ENCODE data around the gene WDR87.
"Not testable (repeated sequence)": the region's sequence is repeated elsewhere in the genome, so short reads cannot be mapped to it uniquely, and the experiment has no call there.

WDR87 gene

DNA sequence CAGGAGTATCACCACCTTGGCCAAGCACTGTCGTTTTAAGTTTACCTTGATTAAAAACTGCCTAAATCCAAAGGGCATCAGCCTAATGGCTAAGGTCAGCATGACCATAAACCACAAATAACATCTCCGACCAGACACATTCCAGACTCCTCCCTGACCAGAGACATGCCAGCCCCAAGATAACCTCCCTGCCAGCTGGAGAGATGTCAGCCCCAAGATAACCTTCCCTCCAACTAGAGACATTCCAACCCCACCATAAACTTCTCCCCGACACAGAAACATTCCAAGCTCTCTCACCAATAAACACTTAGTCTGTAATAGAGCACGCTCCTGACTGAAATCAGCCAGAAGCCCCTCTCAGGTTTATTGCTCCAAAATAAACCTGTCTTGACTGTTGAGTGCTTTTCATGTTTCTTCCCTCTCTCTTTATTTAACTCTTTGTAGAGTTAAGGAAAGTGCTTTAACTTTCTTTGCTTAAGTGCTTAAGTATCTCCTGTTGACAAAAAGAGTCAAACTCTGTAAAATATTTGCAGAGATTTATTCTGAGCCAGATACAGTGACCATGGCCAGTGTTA is 36.5 kb downstream of the WDR87 start:
- WGBS (ENCODE audit: insufficient coverage), result 94% methylated on average over 3 of the region's 4 CpGs
- Histone ChIP-seq H3K36me3 (ENCODE audit: control insufficient read depth in 4 of 4, insufficient read depth in 4 of 4, low read length in 3 of 4) (no peaks in the 10 kb centered on the region), H3K27me3 (replicated peaks in 2 of 5; ENCODE audit: control insufficient read depth in 4 of 5, insufficient read depth in 5 of 5, low read length in 4 of 5) (no peaks in the 10 kb centered on the region), H3K4me3 (ENCODE audit: control insufficient read depth in 1 of 7, extremely low read depth in 1 of 7, insufficient read depth in 4 of 7, low read depth in 2 of 7, low read length in 6 of 7) (no peak overlapping the region), H3K27ac (ENCODE audit: insufficient read depth in 1 of 2, low read depth in 1 of 2, low read length in 2 of 2, poor library complexity in 1 of 2, severe bottlenecking in 2 of 2) (no peak overlapping the region), H3K4me1 (ENCODE audit: control extremely low read depth in 1 of 4, control insufficient read depth in 4 of 4, insufficient read depth in 4 of 4, low read length in 3 of 4) (no peaks in the 10 kb centered on the region), H3K9me3 (ENCODE audit: control extremely low read depth in 1 of 5, control insufficient read depth in 4 of 5, insufficient read depth in 2 of 5, low read depth in 1 of 5, low read length in 4 of 5) (peaks cover 0 to 17% (median 2%) of the 10 kb centered on the region in 5 experiments)
- CTCF ChIA-PET, result no interaction called here
- DNase-seq, result no peak
- POLR2A ChIA-PET, result no interaction called here

DNA sequence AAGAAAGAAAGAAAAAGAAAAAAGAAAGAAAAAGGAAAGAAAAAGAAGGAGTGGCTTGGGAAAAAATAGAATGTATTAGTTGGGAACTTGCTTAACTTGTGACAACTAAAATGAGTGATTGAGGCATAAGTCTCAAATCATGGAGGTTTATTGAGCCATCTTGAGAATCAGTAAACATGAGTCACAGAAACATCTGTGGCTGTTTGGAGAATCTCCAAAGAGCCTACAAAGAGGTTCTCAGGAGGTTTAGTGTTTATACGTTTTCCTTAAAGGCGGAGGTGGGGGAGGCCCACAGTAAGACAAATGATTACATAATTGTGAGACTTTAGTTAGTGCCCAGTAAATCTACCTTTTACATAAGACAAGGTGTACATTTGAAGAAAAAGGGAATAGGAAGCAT is 38.6 kb downstream of the WDR87 start:
- no peak overlapping the region for H3K27ac ChIP-seq (ENCODE audit: insufficient read depth in 1 of 2, low read depth in 1 of 2, low read length in 2 of 2, poor library complexity in 1 of 2, severe bottlenecking in 2 of 2)

DNA sequence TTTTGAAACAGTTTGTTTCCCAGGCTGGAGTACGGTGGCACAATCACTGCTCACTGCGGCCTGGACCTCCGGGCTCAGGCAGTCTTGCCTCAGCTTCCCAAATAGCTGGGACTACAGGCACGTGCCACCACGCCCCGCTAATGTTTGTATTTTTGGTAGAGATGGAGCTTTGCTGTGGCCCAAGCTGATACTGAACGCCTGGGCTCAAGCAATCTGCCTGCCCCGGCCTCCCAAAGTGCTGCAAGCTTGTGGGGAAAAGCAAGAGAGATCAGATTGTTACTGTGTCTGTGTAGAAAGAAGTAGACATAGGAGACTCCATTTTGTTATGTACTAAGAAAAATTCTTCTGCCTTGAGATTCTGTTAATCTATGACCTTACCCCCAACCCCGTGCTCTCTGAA is 40.5 kb downstream of the WDR87 start:
- H3K27ac ChIP-seq (ENCODE audit: insufficient read depth in 1 of 2, low read depth in 1 of 2, low read length in 2 of 2, poor library complexity in 1 of 2, severe bottlenecking in 2 of 2); POLR2A ChIA-PET: not testable (repeated sequence)

More for the DNA sequence above, 38.6 kb downstream of the WDR87 start:
- ChIA-PET POLR2A (no interaction called here), CTCF (no interaction called here)
- DNase-seq, result no peak
- no CpG with 5 or more reads among the region's 2 CpGs for WGBS (ENCODE audit: insufficient coverage)
- H3K4me1 ChIP-seq (ENCODE audit: control extremely low read depth in 1 of 4, control insufficient read depth in 4 of 4, insufficient read depth in 4 of 4, low read length in 3 of 4), result no peaks in the 10 kb centered on the region
- H3K27me3 ChIP-seq (replicated peaks in 2 of 5; ENCODE audit: control insufficient read depth in 4 of 5, insufficient read depth in 5 of 5, low read length in 4 of 5), result no peaks in the 10 kb centered on the region
- no peak overlapping the region for H3K4me3 ChIP-seq (ENCODE audit: control insufficient read depth in 1 of 7, extremely low read depth in 1 of 7, insufficient read depth in 4 of 7, low read depth in 2 of 7, low read length in 6 of 7)
- peaks cover 0 to 17% (median 2%) of the 10 kb centered on the region in 5 experiments for H3K9me3 ChIP-seq (ENCODE audit: control extremely low read depth in 1 of 5, control insufficient read depth in 4 of 5, insufficient read depth in 2 of 5, low read depth in 1 of 5, low read length in 4 of 5)
- no peaks in the 10 kb centered on the region for H3K36me3 ChIP-seq (ENCODE audit: control insufficient read depth in 4 of 4, insufficient read depth in 4 of 4, low read length in 3 of 4)

DNA sequence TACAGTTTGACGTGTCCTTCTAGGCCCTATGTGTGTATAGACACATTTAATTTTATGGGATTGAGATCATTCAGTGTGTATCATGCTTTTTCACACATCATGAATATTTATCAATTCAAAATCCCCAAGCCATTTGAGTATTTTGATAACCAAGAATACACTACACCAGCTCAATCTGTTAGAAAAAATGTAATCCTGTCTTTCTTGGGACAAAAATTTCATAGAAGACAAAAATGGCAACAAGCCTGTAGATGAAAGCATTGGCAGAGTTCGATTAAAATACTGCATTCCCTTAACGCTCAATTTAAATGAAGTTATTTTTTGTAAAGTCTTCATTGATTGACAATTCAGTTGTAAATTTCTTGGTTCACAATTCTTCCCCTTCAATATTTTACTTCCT is 41.9 kb downstream of the WDR87 start:
- DNase-seq, result no peak
- WGBS (ENCODE audit: insufficient coverage), result no CpG with 5 or more reads among the region's 3 CpGs
- Histone ChIP-seq H3K9me3 (ENCODE audit: control extremely low read depth in 1 of 5, control insufficient read depth in 4 of 5, insufficient read depth in 2 of 5, low read depth in 1 of 5, low read length in 4 of 5) (peaks cover 0 to 3% (median 0%) of the 10 kb centered on the region in 5 experiments), H3K4me1 (ENCODE audit: control extremely low read depth in 1 of 4, control insufficient read depth in 4 of 4, insufficient read depth in 4 of 4, low read length in 3 of 4) (no peaks in the 10 kb centered on the region), H3K36me3 (ENCODE audit: control insufficient read depth in 4 of 4, insufficient read depth in 4 of 4, low read length in 3 of 4) (no peaks in the 10 kb centered on the region), H3K27ac (ENCODE audit: insufficient read depth in 1 of 2, low read depth in 1 of 2, low read length in 2 of 2, poor library complexity in 1 of 2, severe bottlenecking in 2 of 2) (no peak overlapping the region), H3K4me3 (ENCODE audit: control insufficient read depth in 1 of 7, extremely low read depth in 1 of 7, insufficient read depth in 4 of 7, low read depth in 2 of 7, low read length in 6 of 7) (no peak overlapping the region), H3K27me3 (replicated peaks in 2 of 5; ENCODE audit: control insufficient read depth in 4 of 5, insufficient read depth in 5 of 5, low read length in 4 of 5) (no peaks in the 10 kb centered on the region)
- ChIA-PET POLR2A (no interaction called here), CTCF (no interaction called here)

More for the DNA sequence above, 40.5 kb downstream of the WDR87 start:
- DNase-seq; H3K36me3 ChIP-seq (ENCODE audit: control insufficient read depth in 4 of 4, insufficient read depth in 4 of 4, low read length in 3 of 4); H3K4me3 ChIP-seq (ENCODE audit: control insufficient read depth in 1 of 7, extremely low read depth in 1 of 7, insufficient read depth in 4 of 7, low read depth in 2 of 7, low read length in 6 of 7); H3K27me3 ChIP-seq (replicated peaks in 2 of 5; ENCODE audit: control insufficient read depth in 4 of 5, insufficient read depth in 5 of 5, low read length in 4 of 5); H3K9me3 ChIP-seq (ENCODE audit: control extremely low read depth in 1 of 5, control insufficient read depth in 4 of 5, insufficient read depth in 2 of 5, low read depth in 1 of 5, low read length in 4 of 5); H3K4me1 ChIP-seq (ENCODE audit: control extremely low read depth in 1 of 4, control insufficient read depth in 4 of 4, insufficient read depth in 4 of 4, low read length in 3 of 4); CTCF ChIA-PET: not testable (repeated sequence)
- WGBS (ENCODE audit: insufficient coverage), result 100% methylated on average over 4 of the region's 9 CpGs

DNA sequence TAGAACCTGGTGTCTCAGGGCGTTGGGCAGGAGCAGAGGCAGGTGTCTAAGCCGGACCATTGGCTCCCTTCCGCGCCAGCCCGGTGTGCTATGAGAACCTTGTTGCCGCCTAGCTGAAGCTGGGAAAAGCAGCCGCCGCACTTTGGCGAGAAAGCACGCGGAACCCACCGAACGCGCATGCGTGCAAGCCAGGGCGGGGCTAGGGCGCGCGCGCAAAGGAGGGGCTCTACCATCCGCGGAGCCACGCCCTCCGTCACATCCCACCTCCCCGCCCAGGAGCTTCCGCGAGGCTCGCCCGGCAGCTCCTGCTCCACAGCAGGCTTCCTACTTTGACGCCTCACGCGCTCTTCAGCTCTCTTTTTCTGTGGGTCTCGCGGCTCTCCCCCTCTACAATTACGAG is 51.3 kb downstream of the WDR87 start:
- Histone ChIP-seq H3K27me3 (replicated peaks in 2 of 5; ENCODE audit: control insufficient read depth in 4 of 5, insufficient read depth in 5 of 5, low read length in 4 of 5) (peaks cover 0 to 23% (median 17%) of the 10 kb centered on the region in 5 experiments), H3K4me1 (ENCODE audit: control extremely low read depth in 1 of 4, control insufficient read depth in 4 of 4, insufficient read depth in 4 of 4, low read length in 3 of 4) (peaks cover 0 to 5% (median 2%) of the 10 kb centered on the region in 4 experiments), H3K27ac (ENCODE audit: insufficient read depth in 1 of 2, low read depth in 1 of 2, low read length in 2 of 2, poor library complexity in 1 of 2, severe bottlenecking in 2 of 2) (no peak overlapping the region), H3K4me3 (ENCODE audit: control insufficient read depth in 1 of 7, extremely low read depth in 1 of 7, insufficient read depth in 4 of 7, low read depth in 2 of 7, low read length in 6 of 7) (peak overlapping the region in 3 of 7 experiments; percentile 8 to 50 (median 45)), H3K9me3 (ENCODE audit: control extremely low read depth in 1 of 5, control insufficient read depth in 4 of 5, insufficient read depth in 2 of 5, low read depth in 1 of 5, low read length in 4 of 5) (peaks cover 0 to 27% (median 15%) of the 10 kb centered on the region in 5 experiments), H3K36me3 (ENCODE audit: control insufficient read depth in 4 of 4, insufficient read depth in 4 of 4, low read length in 3 of 4) (peaks cover 0 to 2% (median 0%) of the 10 kb centered on the region in 4 experiments)
- 10% methylated on average over 19 of the region's 35 CpGs for WGBS (ENCODE audit: insufficient coverage)
- DNase-seq, result peak; percentile 42 to 66 (median 62)
- ChIA-PET POLR2A (no interaction called here), CTCF (no interaction called here)

DNA sequence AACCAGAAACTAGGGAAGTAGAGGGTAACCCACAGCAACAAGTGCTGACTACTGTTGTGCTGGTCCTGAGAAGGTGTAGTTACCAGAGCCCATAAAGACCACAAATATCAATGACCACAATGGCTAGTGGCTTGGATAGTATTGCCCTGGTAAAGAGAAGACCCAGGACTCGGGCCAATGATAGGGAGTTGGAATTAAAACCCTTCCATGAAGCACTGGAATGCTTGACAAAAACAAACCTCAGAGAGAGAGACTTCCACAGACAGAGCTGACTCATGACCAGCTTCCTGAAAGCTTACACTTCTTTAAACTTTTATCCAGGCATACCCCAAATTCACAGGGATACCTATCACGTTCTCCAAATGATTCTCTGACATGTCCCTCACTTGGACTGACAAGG is 60.5 kb downstream of the WDR87 start:
- ChIA-PET POLR2A (no interaction called here), CTCF (no interaction called here)
- DNase-seq, result no peak
- no peak overlapping the region for H3K4me3 ChIP-seq (ENCODE audit: control insufficient read depth in 1 of 7, extremely low read depth in 1 of 7, insufficient read depth in 4 of 7, low read depth in 2 of 7, low read length in 6 of 7)
- no peaks in the 10 kb centered on the region for H3K36me3 ChIP-seq (ENCODE audit: control insufficient read depth in 4 of 4, insufficient read depth in 4 of 4, low read length in 3 of 4)
- H3K4me1 ChIP-seq (ENCODE audit: control extremely low read depth in 1 of 4, control insufficient read depth in 4 of 4, insufficient read depth in 4 of 4, low read length in 3 of 4), result no peaks in the 10 kb centered on the region
- WGBS (ENCODE audit: insufficient coverage), result 88% methylated on average over 1 of the region's 2 CpGs
- no peaks in the 10 kb centered on the region for H3K27me3 ChIP-seq (replicated peaks in 2 of 5; ENCODE audit: control insufficient read depth in 4 of 5, insufficient read depth in 5 of 5, low read length in 4 of 5)
- no peaks in the 10 kb centered on the region for H3K9me3 ChIP-seq (ENCODE audit: control extremely low read depth in 1 of 5, control insufficient read depth in 4 of 5, insufficient read depth in 2 of 5, low read depth in 1 of 5, low read length in 4 of 5)
- no peak overlapping the region for H3K27ac ChIP-seq (ENCODE audit: insufficient read depth in 1 of 2, low read depth in 1 of 2, low read length in 2 of 2, poor library complexity in 1 of 2, severe bottlenecking in 2 of 2)

All from common myeloid progenitor, CD34-positive (primary cell).